Astrocyte (in vitro differentiated cells and primary cell): ENCODE data around the gene SH2D3A. TPM values are rescaled to one million over a fixed set of nuclear protein-coding genes. Genes with fewer than 3 reads are reported as not detected.

Experiments
- DNase-seq: peaks from one replicate; pipeline ENCODE4 v3.0.0-alpha.2; 2010; ENCODE audit warnings: low read depth
- FAIRE-seq: peaks from 2 replicates; lab custom pipeline; 2011; peaks lifted over from hg19 to GRCh38; lab: Jason Lieb, UNC
- H2AFZ ChIP-seq: 2 replicates; pipeline ENCODE4 v1.6.0; 2012; ENCODE audit warnings: low read depth, low read length, inconsistent platforms
- H3K27ac ChIP-seq: 2 replicates; pipeline ENCODE4 v1.5.1; 2011; ENCODE audit warnings: low read depth, low read length, inconsistent platforms
- H3K27me3 ChIP-seq: 2 replicates; pipeline ENCODE4 v1.6.0; 2011; ENCODE audit warnings: low read length, inconsistent platforms; ENCODE audit not compliant: insufficient read depth
- H3K36me3 ChIP-seq: 2 replicates; pipeline ENCODE4 v1.5.1; 2011; ENCODE audit warnings: low read length, inconsistent platforms; ENCODE audit not compliant: insufficient read depth
- H3K4me1 ChIP-seq: 2 replicates; pipeline ENCODE4 v1.5.1; 2011; ENCODE audit warnings: low read length, inconsistent platforms; ENCODE audit not compliant: insufficient read depth
- H3K4me2 ChIP-seq: 2 replicates; pipeline ENCODE4 v1.6.0; 2012; ENCODE audit warnings: low read length, inconsistent platforms
- H3K4me3 ChIP-seq: 2 replicates; pipeline ENCODE4 v1.5.1; 2011; ENCODE audit warnings: low read depth, mild to moderate bottlenecking, low read length, inconsistent platforms; ENCODE audit not compliant: insufficient read depth
- H3K79me2 ChIP-seq: 2 replicates; pipeline ENCODE4 v1.6.0; 2012; ENCODE audit warnings: mild to moderate bottlenecking, low read length, inconsistent platforms; ENCODE audit not compliant: insufficient read depth
- H3K9ac ChIP-seq: 2 replicates; pipeline ENCODE4 v1.6.0; 2012; ENCODE audit warnings: mild to moderate bottlenecking, low read length, inconsistent platforms
- H3K9me3 ChIP-seq: 2 replicates; pipeline ENCODE4 v1.5.1; 2012; ENCODE audit warnings: low read depth, mild to moderate bottlenecking, low read length, inconsistent platforms; ENCODE audit not compliant: insufficient read depth
- H4K20me1 ChIP-seq: 2 replicates; pipeline ENCODE4 v1.6.0; 2012; ENCODE audit warnings: low read length, inconsistent platforms; ENCODE audit not compliant: insufficient read depth
- H3K27ac Mint-ChIP-seq: one replicate; pipeline ENCODE4 v1.8.0; 2021; ENCODE audit warnings: mild to moderate bottlenecking, mixed read lengths; ENCODE audit not compliant: unreplicated experiment
- H3K27me3 Mint-ChIP-seq: one replicate; pipeline ENCODE4 v1.8.0; 2021; ENCODE audit warnings: low read depth, mixed read lengths; ENCODE audit not compliant: unreplicated experiment
- H3K36me3 Mint-ChIP-seq: one replicate; pipeline ENCODE4 v1.8.0; 2021; ENCODE audit warnings: low read depth, mixed read lengths; ENCODE audit not compliant: unreplicated experiment
- H3K4me1 Mint-ChIP-seq: one replicate; pipeline ENCODE4 v1.8.0; 2021; ENCODE audit warnings: low read depth, mixed read lengths; ENCODE audit not compliant: unreplicated experiment
- H3K4me3 Mint-ChIP-seq: one replicate; pipeline ENCODE4 v1.8.0; 2021; ENCODE audit warnings: mild to moderate bottlenecking, moderate library complexity, mixed read lengths; ENCODE audit not compliant: unreplicated experiment
- H3K9me3 Mint-ChIP-seq: one replicate; pipeline ENCODE4 v1.8.0; 2021; ENCODE audit warnings: mild to moderate bottlenecking, mixed read lengths; ENCODE audit not compliant: unreplicated experiment
- CTCF ChIP-seq: IDR thresholded peaks from 2 replicates; pipeline ENCODE4 v1.5.1; 2011; ENCODE audit warnings: low read depth, mild to moderate bottlenecking, inconsistent platforms, low read length, moderate library complexity; ENCODE audit not compliant: insufficient read depth
- EZH2 ChIP-seq: IDR thresholded peaks from 2 replicates; pipeline ENCODE4 v1.6.1; 2012; ENCODE audit warnings: mild to moderate bottlenecking, low read length, inconsistent platforms; ENCODE audit not compliant: insufficient read depth
- total RNA-seq: library from RNA; stranded (reverse); gene quantifications from 2 replicates; pipeline ENCODE4 v1.2.1, GENCODE V29; 2021

SH2D3A gene
- total RNA-seq, 1 donor from 2014 or later = 2.6 TPM

DNA sequence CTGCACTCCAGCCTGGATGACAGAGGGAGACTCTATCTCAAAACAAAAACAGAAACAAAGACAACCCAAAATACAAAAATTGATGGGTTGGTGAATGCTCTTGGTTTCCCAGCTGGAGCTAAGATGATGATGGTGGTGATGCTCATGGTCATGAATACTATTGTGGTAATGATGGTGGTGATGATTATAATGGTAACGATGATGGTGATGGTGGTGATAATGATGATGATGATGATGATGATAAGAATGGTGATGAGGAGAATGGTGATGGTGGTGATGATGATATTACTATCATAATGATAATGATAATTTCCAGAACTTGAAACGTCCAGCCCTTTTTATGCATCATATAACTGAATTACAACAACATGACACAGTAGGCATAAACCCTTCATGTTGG lies 45.4 kb upstream of the SH2D3A start:
- H2AFZ ChIP-seq = no peak overlapping the region
- Mint-ChIP-seq H3K4me1 (no peaks in the 10 kb centered on the region), H3K27me3 (no peaks in the 10 kb centered on the region), H3K9me3 (peaks cover 12% of the 10 kb centered on the region), H3K36me3 (no peaks in the 10 kb centered on the region), H3K27ac (no peak overlapping the region), H3K4me3 (no peak overlapping the region)
- no peak overlapping the region for H3K4me2 ChIP-seq
- H4K20me1 ChIP-seq = no peaks in the 10 kb centered on the region
- FAIRE-seq (no peak), DNase-seq (no peak)
- H3K9ac ChIP-seq = no peak overlapping the region
- no peaks in the 10 kb centered on the region for H3K79me2 ChIP-seq
- peaks cover 10% of the 10 kb centered on the region for H3K9me3 ChIP-seq
- no peak overlapping the region for H3K27ac ChIP-seq
- no peaks in the 10 kb centered on the region for H3K36me3 ChIP-seq
- H3K27me3 ChIP-seq = no peaks in the 10 kb centered on the region
- no peak overlapping the region for H3K4me3 ChIP-seq
- TF ChIP-seq EZH2 = no peak
- no peak for TF ChIP-seq CTCF
- H3K4me1 ChIP-seq = no peaks in the 10 kb centered on the region

- H3K36me3 ChIP-seq = no peaks in the 10 kb centered on the region
- no peaks in the 10 kb centered on the region for H3K4me1 Mint-ChIP-seq
- peaks cover 12% of the 10 kb centered on the region for H3K9me3 Mint-ChIP-seq
- no peaks in the 10 kb centered on the region for H3K27me3 ChIP-seq
- H3K4me3 Mint-ChIP-seq = no peak overlapping the region
- H3K4me2 ChIP-seq = no peak overlapping the region
- no peaks in the 10 kb centered on the region for H3K36me3 Mint-ChIP-seq
- no peaks in the 10 kb centered on the region for H3K27me3 Mint-ChIP-seq
- peak; percentile 36 for DNase-seq
- no peak overlapping the region for H3K4me3 ChIP-seq
- H3K79me2 ChIP-seq = no peaks in the 10 kb centered on the region
- no peak overlapping the region for H3K9ac ChIP-seq
- no peak for TF ChIP-seq EZH2
- TF ChIP-seq CTCF = no peak
- H4K20me1 ChIP-seq = no peaks in the 10 kb centered on the region
- no peak overlapping the region for H3K27ac ChIP-seq
- H2AFZ ChIP-seq = peak overlapping the region; percentile 54
- no peaks in the 10 kb centered on the region for H3K4me1 ChIP-seq
- peak; percentile 47 for FAIRE-seq
- H3K9me3 ChIP-seq = peaks cover 10% of the 10 kb centered on the region
- no peak overlapping the region for H3K27ac Mint-ChIP-seq
Observed at GRCh38 chr19:6811906-6812305, 44.7 kb upstream of the SH2D3A start.

- H3K9me3 ChIP-seq = peaks cover 8% of the 10 kb centered on the region
Observed at GRCh38 chr19:6811378-6811777, 44.1 kb upstream of the SH2D3A start.

More at GRCh38 chr19:6811378-6811777, 44.1 kb upstream of the SH2D3A start:
- DNase-seq = no peak
- peaks cover 12% of the 10 kb centered on the region for H3K9me3 Mint-ChIP-seq
- no peaks in the 10 kb centered on the region for H3K27me3 Mint-ChIP-seq
- Histone ChIP-seq H3K79me2 (no peaks in the 10 kb centered on the region), H3K36me3 (no peaks in the 10 kb centered on the region), H3K4me2 (no peak overlapping the region), H4K20me1 (no peaks in the 10 kb centered on the region), H3K4me3 (no peak overlapping the region), H3K9ac (no peak overlapping the region), H3K27ac (no peak overlapping the region), H3K27me3 (no peaks in the 10 kb centered on the region), H2AFZ (no peak overlapping the region), H3K4me1 (no peaks in the 10 kb centered on the region)
- no peaks in the 10 kb centered on the region for H3K4me1 Mint-ChIP-seq
- TF ChIP-seq EZH2 = no peak
- no peak for TF ChIP-seq CTCF
- no peak for FAIRE-seq
- no peaks in the 10 kb centered on the region for H3K36me3 Mint-ChIP-seq
- H3K27ac Mint-ChIP-seq = no peak overlapping the region
- no peak overlapping the region for H3K4me3 Mint-ChIP-seq
